Endothelial cell of hepatic sinusoid (primary cell): Measurements from ENCODE around the gene GRID1.

ENCODE experiments used
- in situ Hi-C: cut with HindIII; loops from 2 replicates; pipeline ENCODE4 v1.10.0; 2017; ENCODE audit warnings: low sequenced_read_pairs

Gene GRID1

GRCh38 chr10:86073199-86073977, 293.2 kb downstream of the GRID1 start:
- in situ Hi-C loops = no loop called here

DNA sequence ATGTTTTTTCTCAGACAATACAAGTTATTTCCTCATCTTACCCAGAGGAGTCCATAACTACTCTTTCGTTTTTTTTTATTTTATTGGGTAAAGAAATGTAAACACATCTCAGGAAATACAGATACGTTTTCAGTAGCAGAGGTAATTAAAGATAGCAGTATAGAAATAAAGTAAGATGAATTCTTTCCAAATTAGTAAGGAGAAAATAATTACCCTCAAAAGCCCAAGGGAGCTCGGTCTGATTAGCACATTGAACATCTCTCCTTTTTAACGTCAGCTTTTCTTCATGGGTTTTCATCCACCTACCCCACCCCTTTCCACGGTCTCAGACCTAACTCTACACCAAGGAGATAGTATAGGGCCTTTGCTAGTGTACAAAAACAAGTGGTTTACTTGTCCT, 294.2 kb downstream of the GRID1 start:
- in situ Hi-C loops = no loop called here

DNA sequence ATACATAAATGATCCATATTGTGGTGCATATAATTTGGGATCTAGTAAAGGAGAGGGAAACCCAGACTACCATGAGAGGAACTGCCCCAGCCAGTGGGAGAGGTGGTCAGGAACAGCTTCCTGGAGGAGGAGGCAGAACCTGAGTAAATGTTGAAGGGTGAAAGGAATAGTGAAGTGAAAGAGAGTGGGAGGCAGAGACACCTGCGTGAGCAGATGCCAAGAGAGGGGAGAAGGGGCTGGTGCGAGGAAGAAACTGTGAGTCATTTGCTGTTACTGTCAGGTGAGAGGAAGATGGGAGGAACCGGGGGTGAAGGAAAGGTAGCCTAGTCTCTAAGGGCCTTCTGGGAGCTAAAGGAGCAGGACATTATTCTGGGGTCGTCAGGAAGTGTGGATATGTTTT, 294.8 kb downstream of the GRID1 start:
- in situ Hi-C loops = no loop called here

DNA sequence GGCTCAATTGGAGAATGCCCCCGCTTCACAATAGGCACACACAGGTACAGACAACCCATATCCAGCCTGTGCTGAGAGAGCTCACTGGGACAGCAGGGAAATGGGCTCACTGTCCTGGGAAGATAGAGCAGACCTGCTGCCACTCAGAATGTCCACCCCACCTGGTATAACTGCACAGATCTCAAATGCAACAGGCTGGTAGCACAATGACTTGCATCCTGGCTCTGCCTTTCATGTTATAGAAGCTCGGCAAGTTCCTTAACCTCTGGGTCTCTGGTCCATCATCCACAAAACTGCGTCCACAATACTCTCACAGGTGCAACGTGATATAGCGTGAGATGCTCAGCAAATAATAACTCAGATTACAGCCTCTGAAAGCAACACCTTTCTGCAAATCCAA, 295.4 kb downstream of the GRID1 start:
- in situ Hi-C loops = no loop called here

- in situ Hi-C loops = no loop called here
Observed at GRCh38 chr10:86070278-86070677, 296.3 kb downstream of the GRID1 start.

DNA sequence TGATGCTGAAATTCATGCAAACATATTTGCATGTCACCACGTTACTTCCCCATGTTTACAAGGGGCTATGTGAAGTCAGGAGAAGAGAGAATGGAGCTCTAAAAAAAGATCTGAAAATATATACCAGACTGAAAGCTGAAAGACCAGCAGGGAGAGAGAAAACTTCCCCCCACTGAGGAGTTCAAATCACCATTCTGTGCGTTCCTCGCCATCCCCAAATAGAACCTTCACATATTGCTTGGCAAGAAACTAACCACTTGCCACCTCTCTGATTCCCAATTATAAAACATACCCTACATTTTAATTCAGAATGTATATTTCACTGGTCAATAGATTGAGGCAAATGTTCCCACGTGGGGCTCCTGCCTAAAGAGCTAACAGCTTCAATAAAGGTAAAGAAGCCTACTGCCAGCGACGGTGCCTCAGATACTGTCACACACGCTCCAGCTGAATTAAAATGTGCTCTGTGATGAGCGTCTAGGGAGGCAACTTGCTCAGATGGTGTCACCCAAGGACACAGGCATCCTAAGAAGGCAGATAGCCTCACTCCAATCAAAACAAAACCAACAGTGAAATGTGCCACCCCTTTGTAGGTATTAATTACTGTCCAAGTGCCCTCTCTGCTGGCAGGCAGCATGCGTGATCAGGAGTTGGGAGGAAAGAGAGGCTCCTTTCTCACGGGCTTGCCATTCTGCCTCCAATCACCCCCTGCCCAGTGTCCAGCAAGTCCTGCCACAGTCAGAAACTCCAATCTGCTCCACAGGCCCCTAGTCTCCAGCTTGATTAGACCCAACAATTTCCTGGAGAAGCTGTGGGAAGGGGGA, 298.2 kb downstream of the GRID1 start:
- in situ Hi-C loops = no loop called here

DNA sequence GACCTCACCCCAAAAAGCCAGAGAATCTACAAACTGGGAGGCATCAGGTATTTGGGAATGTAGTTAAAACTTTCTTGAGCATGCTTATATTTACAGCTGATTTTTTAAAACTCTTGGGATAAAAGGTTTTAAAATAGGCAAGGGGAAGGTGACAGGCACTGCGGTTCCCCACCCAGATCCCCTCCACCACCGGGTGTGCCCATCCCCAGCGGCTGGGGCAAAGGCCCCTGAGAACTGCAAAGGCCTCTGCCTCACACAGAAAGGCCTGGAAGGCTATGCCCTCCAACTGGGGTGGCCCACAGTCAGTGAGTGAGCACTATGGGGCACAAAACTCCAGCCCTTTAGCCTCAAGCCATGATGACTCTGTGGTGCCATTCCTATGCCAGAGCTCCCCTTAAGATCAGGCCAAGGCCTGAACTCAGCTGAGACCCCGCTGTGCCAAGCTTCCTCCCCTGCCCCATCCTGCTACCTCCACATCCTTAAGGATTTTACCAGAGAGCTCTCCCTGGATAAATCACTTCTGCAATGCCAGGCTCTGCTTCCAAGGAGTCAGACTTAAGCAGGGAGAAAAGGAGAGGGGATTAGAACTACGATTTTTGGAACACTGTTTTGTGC, 299.1 kb downstream of the GRID1 start:
- in situ Hi-C loops = no loop called here

GRCh38 chr10:86066696-86067095, 299.9 kb downstream of the GRID1 start:
- in situ Hi-C loops = no loop called here

DNA sequence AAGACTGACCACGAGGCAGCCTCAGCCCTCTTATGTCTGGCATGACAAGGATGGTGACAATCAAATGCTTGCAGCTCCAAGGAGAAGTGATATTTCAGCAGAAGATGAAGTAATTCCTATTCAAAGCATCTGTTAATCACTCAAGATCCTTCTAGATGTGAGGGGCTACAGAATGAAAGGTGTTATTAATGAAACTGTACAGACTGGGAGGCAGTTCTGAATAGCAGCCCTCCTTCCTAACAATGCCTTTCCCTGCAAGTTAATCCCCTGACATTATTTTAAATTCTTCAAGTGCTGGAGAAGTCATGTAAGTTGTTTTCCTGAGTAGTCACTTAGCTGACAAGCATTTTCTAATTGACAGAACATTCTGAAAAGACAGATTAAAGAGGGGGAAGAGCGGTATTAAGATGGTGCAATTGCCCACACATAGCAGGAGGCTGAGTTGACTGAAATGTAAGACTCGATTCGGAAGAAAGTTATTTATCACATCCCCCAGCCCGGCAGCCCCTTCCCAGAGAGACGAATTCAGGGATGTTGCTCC, 300.8 kb downstream of the GRID1 start:
- in situ Hi-C loops = no loop called here

DNA sequence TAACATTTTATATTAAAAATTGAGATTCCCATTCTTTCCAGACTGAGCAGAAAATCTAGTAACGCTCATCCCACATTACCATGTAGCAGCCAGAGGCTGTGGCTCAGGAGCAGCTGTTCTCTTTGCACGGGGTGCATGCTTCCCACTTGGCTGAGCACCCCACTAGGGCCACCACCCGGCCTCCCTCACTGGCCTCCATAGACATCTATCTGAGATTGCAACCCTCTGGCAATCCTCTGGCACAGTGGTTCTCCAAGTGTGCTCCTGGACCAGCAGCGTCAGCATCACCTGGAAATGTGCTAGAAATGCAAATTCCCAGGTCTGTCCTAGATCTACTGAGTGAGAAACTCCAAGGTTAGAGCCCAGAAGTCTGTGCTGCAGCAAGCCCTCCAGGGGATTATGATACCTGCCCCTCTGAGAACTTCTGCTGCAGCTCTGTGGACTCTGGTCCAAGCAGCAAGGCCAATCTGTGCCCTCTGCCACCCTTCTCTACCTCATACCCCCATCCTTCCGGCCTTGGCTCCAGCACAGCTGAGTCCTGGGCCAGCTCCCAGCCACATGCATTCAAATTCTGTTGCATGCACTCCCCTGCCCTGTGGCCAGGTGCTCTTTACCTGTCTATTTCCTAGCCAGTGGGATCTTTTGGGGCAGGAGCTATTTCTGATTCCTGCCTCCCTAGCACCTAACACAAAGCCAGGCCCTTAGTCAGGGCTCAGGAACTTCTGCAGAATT, 301.5 kb downstream of the GRID1 start:
- in situ Hi-C loops = no loop called here

DNA sequence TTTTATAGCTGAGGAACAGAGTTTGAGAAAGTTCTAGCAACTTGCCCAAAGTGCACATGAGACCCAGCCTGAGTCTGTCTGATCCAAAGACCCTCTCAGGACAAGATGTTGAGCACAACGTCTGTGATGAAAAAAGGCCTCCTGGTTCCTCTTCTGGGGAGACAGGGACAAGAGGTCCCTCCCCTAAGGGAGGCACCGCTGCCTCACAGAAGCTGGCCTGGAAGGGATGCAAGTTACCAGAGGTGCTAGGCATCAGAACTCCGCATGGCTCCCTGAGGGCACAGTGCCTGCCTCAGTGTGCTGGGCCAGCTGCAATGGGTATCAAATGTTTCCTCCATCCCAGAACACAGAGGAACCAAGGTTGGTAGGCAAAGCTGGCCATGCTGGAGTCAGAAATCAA, 302.4 kb downstream of the GRID1 start:
- in situ Hi-C loops = no loop called here

DNA sequence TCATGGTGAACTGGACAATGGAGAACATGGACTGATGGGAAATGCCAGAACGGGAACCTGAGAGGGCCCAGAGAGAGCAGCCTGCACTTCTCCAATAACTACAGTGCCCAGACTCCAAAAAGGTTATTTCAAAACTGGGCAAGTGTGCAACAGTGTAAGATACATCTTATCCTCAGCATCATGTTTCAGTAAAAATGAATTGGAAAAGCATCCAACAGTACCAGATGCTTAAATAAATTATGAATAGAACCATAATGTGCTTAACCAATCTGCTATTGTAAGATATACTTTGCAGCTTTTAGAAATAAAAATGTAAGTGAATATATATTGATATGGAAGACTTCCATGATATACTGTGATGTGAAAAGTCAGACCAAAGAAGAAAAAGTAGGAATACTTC, 303.3 kb downstream of the GRID1 start:
- in situ Hi-C loops = no loop called here

GRCh38 chr10:86062647-86063145, 303.9 kb downstream of the GRID1 start:
- in situ Hi-C loops = no loop called here

GRCh38 chr10:86062198-86062550, 304.4 kb downstream of the GRID1 start:
- in situ Hi-C loops = no loop called here

GRCh38 chr10:86061278-86062197, 305.1 kb downstream of the GRID1 start:
- in situ Hi-C loops = no loop called here

GRCh38 chr10:86060386-86061277, 306.0 kb downstream of the GRID1 start:
- in situ Hi-C loops = no loop called here

- in situ Hi-C loops = no loop called here
Observed at GRCh38 chr10:86059892-86060291, 306.7 kb downstream of the GRID1 start.

GRCh38 chr10:86058964-86059363, 307.6 kb downstream of the GRID1 start:
- in situ Hi-C loops = no loop called here

DNA sequence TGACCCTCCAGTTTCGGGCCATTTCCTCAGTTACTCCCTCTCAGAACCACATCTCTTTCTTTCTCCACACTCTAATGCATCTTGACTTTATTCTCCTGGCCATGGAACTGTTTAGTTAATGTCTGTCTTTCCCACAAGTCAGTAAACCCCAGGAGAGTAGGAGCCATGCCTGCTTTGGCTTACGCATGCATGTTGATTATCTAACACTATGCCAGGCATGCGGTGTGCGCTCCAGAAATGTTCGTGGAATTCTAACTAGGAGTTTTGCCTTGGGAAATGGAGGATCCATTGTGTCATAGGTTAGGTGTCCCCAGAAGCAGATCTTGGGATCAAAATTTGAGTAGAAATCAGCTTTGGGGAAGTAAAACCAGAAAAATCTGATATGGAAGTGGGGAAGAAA, 308.9 kb downstream of the GRID1 start:
- in situ Hi-C loops = no loop called here
